Stromal cell of bone marrow (primary cell): Measurements from ENCODE around the gene TMIGD3.

ENCODE experiments used
- DNase-seq: peaks from one replicate; pipeline ENCODE4 v3.0.0-alpha.2; 2012; ENCODE audit warnings: low read depth

Gene TMIGD3

DNA sequence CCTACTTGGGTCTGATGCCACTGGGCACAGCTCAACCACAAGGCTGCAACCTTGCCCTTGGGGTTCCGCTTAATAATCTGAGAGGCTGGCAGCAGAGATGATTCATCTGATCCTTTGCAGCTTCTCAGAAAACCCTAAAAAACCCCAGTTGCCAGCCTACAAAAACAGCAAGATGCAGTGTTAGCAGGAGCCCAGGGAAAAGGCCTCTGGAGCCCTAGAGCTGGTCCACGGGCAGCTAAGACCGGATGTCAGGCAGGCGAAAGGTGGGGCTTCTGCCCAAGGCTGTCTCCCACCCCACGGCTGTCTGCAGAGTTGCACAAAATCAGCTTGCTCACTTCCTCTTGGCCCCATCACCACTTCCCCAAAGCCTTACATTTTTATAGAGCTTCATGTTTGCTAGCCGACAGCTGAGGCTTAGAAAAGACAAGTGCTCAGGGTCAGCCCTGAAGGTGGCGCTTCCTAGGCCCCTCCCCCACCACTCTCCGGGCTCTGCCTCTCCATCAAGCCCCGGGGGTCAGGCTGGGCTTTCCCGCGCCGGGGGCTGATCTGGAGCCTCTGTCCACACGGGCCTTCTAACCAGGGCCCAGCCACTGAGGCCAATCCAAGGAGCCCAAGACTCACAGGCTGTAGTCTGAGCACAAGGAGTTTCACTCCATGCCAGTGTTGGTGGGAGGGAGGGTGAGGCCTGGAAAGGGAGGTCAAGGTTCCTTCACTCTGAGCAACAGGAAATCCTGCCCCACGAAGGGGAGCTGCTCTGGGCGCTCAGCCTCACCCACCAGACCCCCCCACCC lies 4.2 kb upstream of the TMIGD3 start:
- DNase-seq, result peak; percentile 48

DNA sequence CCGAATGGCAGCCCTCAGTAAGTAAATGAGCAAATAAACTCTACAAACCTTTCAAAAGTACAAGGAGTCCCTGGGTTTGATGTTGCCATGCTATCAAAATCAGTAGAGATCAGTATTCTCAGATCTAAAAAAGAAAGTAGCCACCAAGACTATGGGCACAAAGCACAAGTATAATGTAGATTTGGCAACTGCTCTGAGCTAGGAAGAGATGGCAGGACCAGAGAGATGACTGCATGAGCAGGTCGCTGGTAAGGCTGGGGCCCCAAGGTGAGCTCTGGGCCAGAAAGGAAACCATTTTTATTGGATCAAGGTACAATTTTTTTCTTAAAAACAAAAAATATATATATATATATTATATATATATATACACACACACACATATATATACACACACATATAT lies 3.1 kb upstream of the TMIGD3 start:
- DNase-seq, result no peak

DNA sequence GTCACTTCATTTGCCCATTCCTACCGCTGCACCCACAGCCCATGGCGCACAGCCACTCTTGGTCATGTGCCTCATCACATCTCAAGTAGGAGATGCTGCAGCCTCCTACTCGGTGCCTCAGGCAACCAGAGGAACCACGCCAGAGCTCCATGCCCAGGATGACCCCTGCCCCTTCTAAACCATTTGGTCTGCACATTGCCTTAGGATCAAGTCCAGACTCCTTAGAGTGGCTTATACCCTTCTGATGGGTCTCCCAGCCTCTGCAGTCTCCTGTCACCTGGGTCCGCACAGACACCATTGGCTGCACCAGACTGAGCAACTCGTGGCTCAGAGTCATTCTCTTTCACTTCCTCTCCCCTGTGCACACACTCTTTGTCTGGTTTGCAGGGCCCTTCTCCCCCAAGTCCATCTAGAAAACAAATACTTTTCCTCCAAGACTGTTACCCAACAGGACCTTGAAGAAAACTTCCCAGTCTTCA lies 2.2 kb upstream of the TMIGD3 start:
- DNase-seq, result no peak

DNA sequence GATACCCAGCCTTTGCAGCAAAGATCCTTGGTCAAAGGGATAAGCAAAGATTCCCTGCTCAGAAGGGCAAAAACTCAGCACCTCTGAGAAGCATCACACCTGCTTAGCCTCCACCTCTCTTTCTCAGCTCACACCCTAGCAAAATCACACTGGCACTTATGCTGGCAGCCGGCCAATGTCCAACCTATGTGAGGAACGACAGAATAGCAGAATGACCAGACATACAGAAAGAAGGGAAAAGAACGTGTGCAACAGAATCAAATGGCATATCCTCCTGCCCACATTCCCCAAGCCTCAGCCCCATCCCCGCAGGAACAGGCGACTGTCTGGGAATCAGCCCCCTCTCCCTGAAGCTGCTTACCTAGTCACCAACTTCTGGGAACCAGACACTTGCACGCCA lies 664 bp upstream of the TMIGD3 start:
- no peak for DNase-seq

DNA sequence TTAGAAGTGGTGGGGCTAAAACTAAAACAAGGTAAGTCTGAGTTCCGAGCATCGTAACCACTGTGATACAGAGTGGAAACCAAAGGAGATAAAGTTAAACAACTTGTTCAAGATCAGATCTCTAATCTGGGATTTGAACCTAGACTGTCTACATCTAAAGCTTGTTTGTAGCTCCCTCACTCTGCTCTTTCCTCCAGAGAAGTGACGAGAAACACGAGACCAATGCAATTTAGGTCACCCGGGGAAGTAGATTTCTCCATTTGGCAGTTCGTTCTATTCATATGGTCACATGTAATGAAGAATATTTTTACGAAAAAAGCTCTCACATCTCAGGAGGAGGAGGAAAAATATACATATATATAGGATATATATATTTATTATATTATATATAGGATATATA lies 1.8 kb downstream of the TMIGD3 start:
- no peak for DNase-seq

DNA sequence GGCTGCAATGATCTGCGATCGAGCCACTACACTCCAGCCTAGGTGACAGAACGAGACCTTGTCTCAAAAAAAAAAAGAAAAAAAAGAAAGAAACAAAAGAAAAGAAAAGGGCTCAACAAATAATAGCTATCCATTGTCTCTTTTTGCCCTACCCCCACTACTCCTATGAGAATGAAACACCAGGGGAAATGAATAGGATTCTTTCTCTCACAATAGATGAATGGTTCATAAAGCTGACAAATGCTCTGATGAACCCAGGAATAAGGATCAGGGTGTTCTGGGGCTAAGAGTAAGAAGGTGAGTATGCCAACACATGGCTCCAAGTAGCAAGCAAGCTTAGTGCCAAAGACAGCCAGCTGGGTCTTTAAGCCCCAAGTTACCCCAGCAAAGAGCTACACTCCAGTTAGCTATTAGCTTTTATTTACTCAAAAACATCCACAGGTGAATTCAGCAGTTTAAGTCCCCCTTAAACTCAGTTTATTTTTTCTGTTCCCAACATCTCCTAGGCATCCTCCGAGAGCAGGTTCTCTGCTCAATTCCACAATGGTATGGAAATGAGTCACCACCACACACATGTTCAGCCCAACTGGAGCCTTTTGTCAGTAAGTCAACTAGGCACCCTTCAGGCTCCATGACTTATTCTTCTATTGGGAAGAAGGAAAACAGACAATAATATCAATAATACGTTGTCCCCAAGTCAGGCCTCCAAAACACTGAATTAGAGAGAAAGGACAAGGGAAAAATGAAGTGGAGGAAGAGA lies 4.2 kb downstream of the TMIGD3 start:
- DNase-seq, result no peak

DNA sequence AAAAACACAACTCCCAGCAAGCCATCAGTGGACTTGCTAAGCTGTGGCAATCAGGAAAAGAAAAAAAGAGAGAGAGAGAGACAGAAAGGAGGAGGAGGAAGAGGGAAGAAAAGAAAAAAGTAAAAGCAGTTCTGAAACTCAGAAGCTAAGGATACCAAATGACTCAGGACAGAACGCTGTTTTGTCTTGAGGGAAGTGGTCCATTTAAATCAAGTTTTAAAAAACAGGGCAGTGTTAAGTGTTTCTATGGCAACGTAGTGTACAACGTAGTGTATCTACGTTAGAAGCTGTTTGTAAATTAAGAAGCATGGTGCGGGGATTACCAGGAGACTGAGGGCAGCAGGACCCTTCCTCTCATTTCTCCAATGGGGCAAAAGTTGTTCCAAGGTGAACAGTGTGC lies 5.8 kb downstream of the TMIGD3 start:
- no peak for DNase-seq

DNA sequence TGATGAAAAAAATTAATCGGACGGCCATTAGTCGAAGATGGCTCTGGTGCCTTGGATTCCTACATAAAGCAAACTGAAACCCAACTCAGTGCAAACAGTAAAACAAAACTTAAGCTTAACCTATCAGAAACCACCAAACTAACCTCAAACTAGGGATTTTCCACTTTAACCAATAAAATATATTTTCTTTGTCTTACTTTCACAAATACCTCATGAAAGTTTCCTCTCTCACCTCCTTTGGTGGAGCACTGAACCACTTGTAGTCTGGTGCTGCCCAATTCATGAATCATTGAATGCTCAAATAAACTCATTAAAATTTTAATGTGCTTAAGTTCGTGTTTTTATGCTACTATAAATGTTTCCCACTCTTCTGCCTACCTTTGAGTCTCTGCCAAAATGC lies 7.0 kb downstream of the TMIGD3 start:
- no peak for DNase-seq

DNA sequence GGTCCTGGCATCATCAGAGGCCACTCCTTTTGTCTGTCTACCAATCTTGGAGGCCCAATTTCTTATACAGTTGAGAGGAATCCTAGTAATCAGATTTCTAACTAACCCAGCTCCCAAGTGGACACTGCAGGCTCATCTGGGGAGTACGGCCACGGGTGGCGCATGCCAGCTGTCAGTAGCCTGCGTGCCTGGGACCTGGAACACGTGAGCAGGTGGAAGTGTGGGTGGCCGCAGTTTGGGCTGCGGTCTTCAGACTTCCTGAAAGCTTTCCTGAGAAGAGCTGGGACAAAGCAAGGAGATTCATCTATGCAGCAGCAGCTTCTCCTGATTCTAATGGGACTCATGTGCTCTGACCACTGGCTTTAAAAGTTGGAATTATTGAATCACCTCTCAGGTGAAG lies 12.4 kb downstream of the TMIGD3 start:
- DNase-seq, result no peak

DNA sequence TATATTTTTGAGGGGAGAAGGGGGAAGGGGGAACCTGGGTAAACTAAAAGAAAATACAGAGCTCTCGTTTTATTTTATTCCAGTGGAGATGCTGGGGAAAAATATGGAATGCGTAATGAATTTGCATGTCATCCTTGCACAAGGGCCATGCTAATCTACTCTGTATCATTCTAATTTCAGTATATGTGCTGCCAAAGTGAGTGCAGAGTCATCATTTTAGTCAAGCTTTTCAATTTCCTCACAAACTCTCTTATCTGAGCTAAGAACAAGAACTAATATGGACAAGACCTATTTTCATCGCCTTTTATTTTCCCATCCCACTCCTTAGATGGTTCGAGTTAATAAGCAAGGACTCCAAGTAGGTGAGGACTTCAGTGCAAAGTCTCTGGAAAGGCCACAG lies 13.2 kb downstream of the TMIGD3 start:
- no peak for DNase-seq

DNA sequence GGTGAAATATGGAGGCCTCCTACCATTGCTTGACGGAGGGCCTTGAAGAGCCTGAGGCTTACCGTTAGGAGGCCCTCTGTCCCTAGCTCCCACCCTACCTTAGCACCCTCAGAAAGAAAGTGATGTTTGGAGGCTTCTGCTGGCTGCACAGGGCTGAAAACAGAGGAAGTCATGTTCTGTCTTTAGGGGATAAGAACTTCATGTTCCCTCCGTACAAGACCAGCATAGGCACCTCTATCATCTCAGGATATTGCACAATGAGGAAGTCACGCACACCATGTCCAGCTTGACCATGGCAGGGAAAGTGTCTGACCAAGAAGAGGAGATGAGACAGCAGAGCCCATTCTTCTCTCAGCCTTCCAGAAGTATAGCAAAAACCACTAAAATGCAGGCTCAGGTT lies 13.8 kb downstream of the TMIGD3 start:
- DNase-seq, result no peak

DNA sequence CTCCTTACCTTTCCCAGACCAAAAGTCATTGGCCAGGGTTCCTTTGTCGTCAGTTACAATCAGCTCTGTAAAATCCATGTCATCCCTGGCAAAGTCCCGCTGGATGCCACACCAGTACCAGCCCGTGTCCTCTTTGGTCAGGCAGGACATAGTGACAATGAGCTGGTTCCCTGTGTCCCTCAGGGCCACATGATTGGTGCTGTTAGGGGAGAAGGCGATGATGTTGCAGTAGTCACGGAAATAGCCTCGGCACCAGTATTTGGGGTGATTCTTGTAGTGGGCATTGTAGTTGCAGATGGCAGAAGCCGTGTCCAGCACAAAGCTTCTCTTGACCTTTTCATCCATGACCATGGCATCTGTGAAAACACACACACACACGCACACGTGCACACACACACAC lies 14.8 kb downstream of the TMIGD3 start:
- DNase-seq, result no peak

DNA sequence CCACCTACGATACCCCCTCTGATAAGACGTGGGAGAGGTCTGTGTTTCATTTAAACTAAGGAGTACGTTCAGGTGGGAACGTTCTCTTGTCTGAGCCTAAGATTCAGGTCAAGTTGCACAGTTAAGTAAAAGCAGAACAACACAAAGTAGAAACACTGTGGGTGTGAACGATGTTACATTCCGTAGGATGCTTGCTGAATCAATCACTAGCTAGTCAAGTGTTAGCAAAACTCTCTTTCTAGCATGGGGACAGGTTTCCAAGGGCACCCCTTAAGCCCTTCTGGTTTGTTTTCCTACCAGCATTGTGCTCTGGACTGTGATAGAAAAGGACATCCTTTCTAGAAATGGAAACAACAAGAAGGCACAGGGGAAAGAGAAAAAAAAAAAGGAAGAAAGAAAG lies 16.3 kb downstream of the TMIGD3 start:
- DNase-seq, result no peak

DNA sequence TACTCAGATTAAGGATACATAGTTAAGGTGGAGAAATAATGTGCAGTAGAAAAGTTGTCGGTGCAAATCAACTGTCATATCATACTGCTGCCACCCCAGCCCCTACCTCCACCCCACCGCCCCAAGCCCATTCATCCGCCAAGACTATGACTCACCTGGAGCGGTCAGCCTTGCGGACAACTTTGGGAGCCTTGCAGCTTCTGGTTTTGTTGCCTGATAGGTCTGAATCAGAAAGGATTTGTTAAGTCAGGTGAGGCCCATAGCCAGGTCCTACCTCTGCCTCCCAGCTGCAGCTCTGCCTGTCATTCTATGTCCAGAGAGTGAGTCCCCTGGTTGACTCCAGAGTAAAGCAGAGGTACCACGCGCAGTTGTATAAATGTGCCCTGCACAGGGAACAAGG lies 17.0 kb downstream of the TMIGD3 start:
- no peak for DNase-seq

DNA sequence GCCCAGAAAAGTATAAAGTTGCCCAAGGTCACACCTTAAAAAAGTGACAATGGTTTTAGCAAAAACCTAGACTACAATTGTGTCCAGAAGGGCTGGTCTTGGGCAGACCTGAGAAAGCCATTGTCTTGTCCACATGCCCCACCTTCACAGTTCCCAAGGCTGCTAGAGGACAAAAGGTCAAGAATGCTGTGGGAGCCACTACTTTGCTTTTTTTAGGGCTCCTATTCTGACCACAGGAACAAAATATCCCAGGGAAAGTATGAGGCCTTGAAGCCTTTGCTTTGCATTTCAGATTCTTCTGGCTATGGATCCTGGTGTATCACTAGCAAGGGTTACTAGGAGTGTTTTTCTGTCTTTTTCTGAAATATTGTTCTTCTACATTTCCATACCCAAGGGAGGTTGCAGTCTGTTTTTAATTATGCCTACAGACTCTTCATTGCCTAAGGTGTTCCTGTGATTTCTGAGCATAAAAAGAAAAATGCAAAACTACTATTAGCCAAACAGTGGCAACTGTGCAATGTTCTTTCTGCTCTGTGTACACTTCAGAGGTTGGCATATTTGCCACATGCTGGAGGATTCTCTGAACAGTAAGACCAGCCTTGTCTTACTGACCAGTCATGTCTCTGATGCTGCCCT lies 18.9 kb downstream of the TMIGD3 start:
- DNase-seq, result no peak

DNA sequence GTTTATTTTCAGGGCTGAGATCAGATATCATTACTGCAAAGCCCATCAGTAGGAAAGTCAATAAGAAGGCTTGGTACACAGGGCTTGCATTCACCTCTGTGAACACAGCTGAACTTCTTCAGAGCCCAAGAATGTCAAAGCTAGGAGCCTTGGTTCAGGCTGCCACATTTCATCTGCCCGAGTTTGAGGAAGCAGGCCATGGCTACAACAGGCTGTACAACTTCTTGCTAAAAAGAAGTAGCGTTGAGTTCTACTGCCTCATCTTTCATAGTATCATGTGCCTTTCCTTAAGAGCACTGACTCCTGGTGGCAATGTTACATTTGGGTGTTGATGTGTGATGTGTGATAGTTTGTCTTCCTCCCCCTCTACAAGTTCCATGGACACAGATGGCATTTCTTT lies 19.6 kb downstream of the TMIGD3 start:
- no peak for DNase-seq

DNA sequence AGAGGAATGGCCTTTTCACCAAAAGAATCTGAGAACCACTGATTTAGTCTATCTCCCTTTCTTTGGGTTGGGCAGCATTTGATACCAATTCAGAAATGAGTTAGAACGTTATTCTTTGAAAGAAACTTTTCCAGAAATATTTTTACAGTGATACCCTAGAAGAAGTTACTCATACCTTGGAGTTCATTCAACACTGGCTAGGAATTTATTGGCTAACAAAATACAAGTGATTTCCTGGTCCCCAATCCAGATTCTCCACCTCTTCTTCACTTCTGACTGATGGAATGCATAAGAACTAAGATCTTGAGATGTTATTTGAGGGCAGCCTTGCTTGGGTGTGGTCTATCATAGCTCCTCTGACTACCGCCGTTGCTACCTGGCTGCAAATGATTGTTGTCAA lies 20.3 kb downstream of the TMIGD3 start:
- peak; percentile 37 for DNase-seq

DNA sequence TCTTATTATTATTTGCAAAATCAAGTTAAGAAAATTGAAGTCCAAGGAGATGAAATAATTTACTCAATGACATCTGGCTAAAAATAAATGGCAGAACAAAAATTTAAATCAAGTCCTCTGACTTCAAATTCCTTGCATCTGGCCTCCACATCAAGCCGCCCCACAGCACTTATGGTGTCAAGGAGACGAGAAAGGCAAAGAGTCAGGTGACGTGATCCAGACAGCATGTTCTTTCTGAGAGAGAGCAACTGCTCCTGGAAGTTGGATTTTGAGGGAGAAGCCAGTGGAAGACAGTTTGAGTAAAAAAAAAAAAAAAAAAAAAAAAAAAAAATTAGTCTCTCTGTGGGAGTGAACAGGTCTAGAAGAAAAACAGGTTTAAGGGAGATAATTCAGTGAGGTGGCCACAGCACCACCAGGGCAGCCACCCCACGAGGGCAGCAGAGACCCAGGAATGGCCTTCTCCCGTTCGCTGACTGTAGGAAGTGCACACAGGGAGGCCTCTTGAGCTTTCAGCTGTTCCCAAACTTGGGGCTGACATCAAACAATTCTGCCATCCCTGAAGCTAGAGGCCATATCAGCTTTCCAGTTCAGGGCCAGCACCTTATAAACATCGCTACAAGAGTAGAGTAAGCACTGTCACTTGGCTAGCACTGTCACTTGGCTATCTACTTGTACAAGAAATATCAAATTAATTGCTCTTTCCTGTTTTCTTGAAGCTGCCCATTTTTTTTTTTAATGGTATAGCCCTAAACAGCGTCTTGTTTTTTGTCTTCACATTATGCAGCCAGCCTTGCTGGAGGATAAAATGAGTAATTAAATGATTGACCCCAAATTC lies 21.8 kb downstream of the TMIGD3 start:
- DNase-seq, result peak; percentile 48

DNA sequence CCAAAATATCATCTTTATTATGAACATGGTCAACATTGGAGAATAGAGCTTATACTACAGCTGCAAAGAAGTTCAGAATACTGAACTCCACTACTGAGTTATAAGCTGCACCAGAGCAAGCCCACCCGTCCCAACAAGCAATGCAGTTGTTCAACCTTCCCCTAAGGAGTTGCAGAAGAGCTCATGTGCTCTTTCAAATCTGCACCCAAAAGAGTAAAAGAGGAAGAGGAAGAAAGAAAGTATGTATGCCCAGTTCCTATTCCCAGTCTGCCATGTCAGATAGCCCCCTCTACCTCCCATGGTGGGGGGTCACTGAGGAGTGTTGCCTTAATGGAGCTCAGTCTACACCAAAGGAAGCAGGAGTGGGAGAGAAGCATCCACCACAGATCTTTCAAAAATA lies 22.8 kb downstream of the TMIGD3 start:
- DNase-seq, result no peak

DNA sequence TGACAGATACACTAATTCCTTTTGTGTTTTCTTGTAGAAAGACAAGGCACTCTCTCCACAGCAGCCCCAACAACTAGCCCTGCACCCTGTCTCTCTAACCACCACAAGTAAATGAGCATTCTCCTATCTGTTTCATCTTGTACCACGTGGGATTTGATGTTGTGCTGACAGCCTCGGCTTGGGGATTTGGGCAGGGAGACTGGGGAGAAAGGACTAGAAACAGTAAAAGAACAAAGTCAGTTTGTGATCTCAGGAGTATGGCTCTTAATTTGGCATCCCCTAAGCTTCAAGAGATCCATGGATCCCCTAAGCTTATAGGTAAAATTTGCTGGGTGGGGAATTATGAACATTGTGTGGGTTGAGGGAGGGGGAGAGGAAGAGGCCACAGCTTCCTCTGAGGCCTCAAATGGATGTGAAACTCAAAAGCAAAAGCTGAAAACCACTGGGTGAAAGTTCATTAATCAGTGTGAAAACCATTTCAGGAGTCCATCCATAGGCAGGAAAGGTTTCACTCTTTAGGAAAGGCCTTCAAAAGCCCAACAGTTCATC lies 26.6 kb downstream of the TMIGD3 start:
- no peak for DNase-seq

DNA sequence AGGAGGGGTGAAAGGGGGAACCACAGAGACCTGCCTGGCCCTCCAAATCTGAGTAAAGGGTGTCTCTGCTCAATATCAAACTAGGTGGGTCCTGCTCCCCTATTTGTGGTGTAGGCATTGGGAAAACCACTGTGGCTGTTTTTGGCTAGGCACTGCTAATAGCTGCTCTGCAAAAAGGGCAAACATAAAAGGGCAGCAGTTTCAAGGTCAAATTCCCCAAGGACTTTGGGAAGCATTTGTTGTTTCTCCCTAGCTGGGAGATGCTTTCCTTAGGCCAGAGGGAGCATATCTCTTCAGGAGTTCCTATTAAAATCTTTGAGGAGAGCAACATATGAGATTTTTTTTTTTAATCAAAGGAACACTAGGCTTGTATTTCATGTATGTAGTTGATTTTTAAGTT lies 27.2 kb downstream of the TMIGD3 start:
- no peak for DNase-seq

DNA sequence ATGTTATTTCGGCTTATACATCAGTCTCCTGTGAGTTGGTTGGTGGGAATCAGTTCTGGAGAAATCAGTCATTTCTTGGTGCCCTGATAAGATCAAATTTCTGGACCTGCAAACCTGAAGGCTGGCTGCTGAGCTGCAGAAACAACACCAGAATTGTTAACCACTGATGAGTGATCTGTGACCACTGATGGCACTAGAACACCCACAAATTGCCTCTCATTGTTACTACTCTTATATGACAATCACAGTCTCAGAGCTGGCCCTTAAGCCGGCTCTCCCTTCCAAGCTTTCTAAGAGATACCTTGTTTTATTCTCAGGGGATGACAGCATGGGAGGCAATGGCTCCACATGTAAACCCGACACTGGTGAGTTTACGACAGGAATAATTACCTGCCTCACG lies 27.7 kb downstream of the TMIGD3 start:
- DNase-seq, result no peak
